OCI-LY1 (cell line): ENCODE measurements around the gene CDH26.
"Not testable (repeated sequence)": the region's sequence is repeated elsewhere in the genome, so short reads cannot be mapped to it uniquely, and the experiment has no call there.

Experiments
- H2AFZ ChIP-seq: fragments of 200-600 bp; sonication (generic), shearing (Covaris generic); 2 replicates; pipeline ENCODE4 v1.6.0; 2014; ENCODE audit warnings: antibody characterized with exemption, mild to moderate bottlenecking, low read length
- H3F3A ChIP-seq: fragments of 200-600 bp; sonication (generic), shearing (Covaris generic); 2 replicates; pipeline ENCODE4 v1.6.0; 2014; ENCODE audit warnings: mild to moderate bottlenecking, antibody characterized with exemption, low read length, moderate library complexity; ENCODE audit not compliant: insufficient read depth
- H3K27ac ChIP-seq: fragments of 200-600 bp; sonication (generic); 2 replicates; pipeline ENCODE4 v1.5.1; 2014; ENCODE audit warnings: low read length, mixed run types, mild to moderate bottlenecking, low read depth; ENCODE audit not compliant: poor library complexity, severe bottlenecking
- H3K27me3 ChIP-seq: fragments of 200-600 bp; sonication (generic); 2 replicates; pipeline ENCODE4 v1.6.0; 2014; ENCODE audit warnings: antibody characterized with exemption, mild to moderate bottlenecking, low read length, moderate library complexity; ENCODE audit not compliant: insufficient read depth
- H3K36me3 ChIP-seq: fragments of 200-600 bp; sonication (generic); 2 replicates; pipeline ENCODE4 v1.6.1; 2014; ENCODE audit warnings: mild to moderate bottlenecking, antibody characterized with exemption, low read length, moderate library complexity, mixed read lengths; ENCODE audit not compliant: insufficient read depth
- H3K4me1 ChIP-seq: fragments of 200-600 bp; sonication (generic); 2 replicates; pipeline ENCODE4 v1.5.1; 2014; ENCODE audit warnings: mild to moderate bottlenecking, low read length, moderate library complexity; ENCODE audit not compliant: insufficient read depth, severe bottlenecking
- H3K4me2 ChIP-seq: fragments of 200-600 bp; sonication (generic), shearing (Covaris generic); 2 replicates; pipeline ENCODE4 v1.6.1; 2014; ENCODE audit warnings: low read length
- H3K4me3 ChIP-seq: fragments of 200-600 bp; sonication (generic); 2 replicates; pipeline ENCODE4 v1.5.1; 2014; ENCODE audit warnings: low read length, low read depth, mild to moderate bottlenecking, mixed read lengths; ENCODE audit not compliant: poor library complexity, severe bottlenecking
- H3K79me2 ChIP-seq: fragments of 200-600 bp; shearing (Covaris generic); 2 replicates; pipeline ENCODE4 v1.6.1; 2016; ENCODE audit warnings: mixed run types, low read length, mixed read lengths; ENCODE audit not compliant: insufficient read depth
- H3K9ac ChIP-seq: fragments of 200-600 bp; sonication (generic), shearing (Covaris generic); 2 replicates; pipeline ENCODE4 v1.6.1; 2014; ENCODE audit warnings: mild to moderate bottlenecking, low read length, mixed read lengths
- H3K9me2 ChIP-seq: fragments of 200-600 bp; sonication (generic), shearing (Covaris generic); 2 replicates; pipeline ENCODE4 v1.6.1; 2014; ENCODE audit warnings: low read depth, mild to moderate bottlenecking, low read length, mixed read lengths
- H3K9me3 ChIP-seq: fragments of 200-600 bp; shearing (Covaris generic); 2 replicates; pipeline ENCODE4 v1.6.1; 2014; ENCODE audit warnings: low read length, mixed read lengths
- H4K20me1 ChIP-seq: fragments of 200-600 bp; sonication (generic), shearing (Covaris generic); 2 replicates; pipeline ENCODE4 v1.6.0; 2016; ENCODE audit warnings: mild to moderate bottlenecking, low read length; ENCODE audit not compliant: insufficient read depth
- CTCF ChIP-seq: fragments of 200-600 bp; sonication (generic), shearing (Covaris generic); IDR thresholded peaks from 2 replicates; pipeline ENCODE4 v1.5.1; 2017; ENCODE audit warnings: mild to moderate bottlenecking, antibody characterized with exemption, low read length, moderate library complexity, mixed read lengths
- EZH2 ChIP-seq: fragments of 200-600 bp; sonication (generic), shearing (Covaris generic); IDR thresholded peaks from 2 replicates; pipeline ENCODE4 v1.8.0; 2017; ENCODE audit warnings: borderline replicate concordance, mixed run types, mild to moderate bottlenecking, antibody characterized with exemption, low read length, moderate library complexity, mixed read lengths

The CDH26 gene

GRCh38 chr20:60038400-60039008, 80.3 kb downstream of the CDH26 start:
- TF ChIP-seq CTCF (no peak), EZH2 (no peak)
- Histone ChIP-seq H3K4me1 (no peaks in the 10 kb centered on the region), H3K79me2 (no peaks in the 10 kb centered on the region), H3K4me3 (no peak overlapping the region), H3K9me3 (no peaks in the 10 kb centered on the region), H4K20me1 (no peaks in the 10 kb centered on the region), H3K27ac (no peak overlapping the region), H3K4me2 (no peak overlapping the region), H3K9ac (no peak overlapping the region), H3K27me3 (peaks cover 4% of the 10 kb centered on the region; the same call in 1 of the 2 replicates), H2AFZ (no peak overlapping the region), H3K9me2 (no peaks in the 10 kb centered on the region), H3K36me3 (no peaks in the 10 kb centered on the region), H3F3A (no peaks in the 10 kb centered on the region)

DNA sequence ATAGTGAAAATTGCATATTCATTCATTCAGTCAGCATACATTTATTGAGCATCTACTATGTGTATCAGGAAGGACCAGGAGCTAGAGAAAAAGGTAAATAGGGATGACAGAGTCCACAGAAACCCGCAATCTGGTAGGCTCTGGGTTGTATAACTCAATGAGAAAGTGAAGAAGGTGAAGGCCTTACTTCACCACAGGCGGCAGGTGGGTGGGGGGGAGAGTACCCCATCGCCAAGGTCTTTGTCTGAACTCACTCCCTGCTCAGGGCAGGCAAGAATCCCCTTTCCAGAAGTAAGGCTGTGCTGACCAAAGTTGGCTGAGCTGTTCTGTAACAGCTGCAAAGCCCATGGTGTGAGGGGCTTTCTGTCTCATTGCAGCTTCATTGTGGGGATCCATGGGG, 81.3 kb downstream of the CDH26 start:
- H3K27me3 ChIP-seq = peaks cover 4% of the 10 kb centered on the region; the same call in 1 of the 2 replicates
- TF ChIP-seq EZH2 = no peak
- TF ChIP-seq CTCF = no peak
- H3K79me2 ChIP-seq = no peaks in the 10 kb centered on the region
- H3K9ac ChIP-seq = no peak overlapping the region
- H3K4me2 ChIP-seq = no peak overlapping the region
- no peaks in the 10 kb centered on the region for H3K4me1 ChIP-seq
- no peaks in the 10 kb centered on the region for H3K9me3 ChIP-seq
- no peaks in the 10 kb centered on the region for H3F3A ChIP-seq
- no peak overlapping the region for H3K27ac ChIP-seq
- no peaks in the 10 kb centered on the region for H4K20me1 ChIP-seq
- no peak overlapping the region for H3K4me3 ChIP-seq
- H2AFZ ChIP-seq = no peak overlapping the region
- H3K9me2 ChIP-seq = no peaks in the 10 kb centered on the region
- no peaks in the 10 kb centered on the region for H3K36me3 ChIP-seq

GRCh38 chr20:60040471-60041162, 82.4 kb downstream of the CDH26 start:
- Histone ChIP-seq H3K27me3 (peaks cover 4% of the 10 kb centered on the region; the same call in 1 of the 2 replicates), H3K27ac (no peak overlapping the region), H4K20me1 (no peaks in the 10 kb centered on the region), H3F3A (no peaks in the 10 kb centered on the region), H3K9ac (no peak overlapping the region), H3K4me2 (no peak overlapping the region), H3K79me2 (no peaks in the 10 kb centered on the region), H3K36me3 (no peaks in the 10 kb centered on the region), H3K9me2 (no peaks in the 10 kb centered on the region), H2AFZ (no peak overlapping the region), H3K4me3 (no peak overlapping the region), H3K9me3 (no peaks in the 10 kb centered on the region), H3K4me1 (no peaks in the 10 kb centered on the region)
- no peak for TF ChIP-seq CTCF
- TF ChIP-seq EZH2 = no peak

GRCh38 chr20:60041436-60042165, 83.4 kb downstream of the CDH26 start:
- not testable (repeated sequence) for H3K4me3 ChIP-seq, H3F3A ChIP-seq, H3K27ac ChIP-seq, H3K9me2 ChIP-seq, H3K36me3 ChIP-seq, H3K4me1 ChIP-seq, H3K79me2 ChIP-seq, H2AFZ ChIP-seq, H3K9me3 ChIP-seq, H4K20me1 ChIP-seq, H3K4me2 ChIP-seq, H3K27me3 ChIP-seq, H3K9ac ChIP-seq
